B cell (primary cell): ENCODE measurements around the gene ABCA7.

ENCODE experiments used
- EZH2 ChIP-seq: IDR thresholded peaks from 2 replicates; pipeline ENCODE4 v1.6.1; 2012; ENCODE audit warnings: borderline replicate concordance, low read depth, mild to moderate bottlenecking, moderate library complexity, low read length; ENCODE audit not compliant: insufficient read depth, poor library complexity, severe bottlenecking
- TF ChIP-seq, protein P1 (sequence below): fragments of 200-600 bp; IDR thresholded peaks from one replicate; pipeline ENCODE4 v1.8.0; 2022; ENCODE audit warnings: antibody characterized with exemption, mild to moderate bottlenecking

DNA sequence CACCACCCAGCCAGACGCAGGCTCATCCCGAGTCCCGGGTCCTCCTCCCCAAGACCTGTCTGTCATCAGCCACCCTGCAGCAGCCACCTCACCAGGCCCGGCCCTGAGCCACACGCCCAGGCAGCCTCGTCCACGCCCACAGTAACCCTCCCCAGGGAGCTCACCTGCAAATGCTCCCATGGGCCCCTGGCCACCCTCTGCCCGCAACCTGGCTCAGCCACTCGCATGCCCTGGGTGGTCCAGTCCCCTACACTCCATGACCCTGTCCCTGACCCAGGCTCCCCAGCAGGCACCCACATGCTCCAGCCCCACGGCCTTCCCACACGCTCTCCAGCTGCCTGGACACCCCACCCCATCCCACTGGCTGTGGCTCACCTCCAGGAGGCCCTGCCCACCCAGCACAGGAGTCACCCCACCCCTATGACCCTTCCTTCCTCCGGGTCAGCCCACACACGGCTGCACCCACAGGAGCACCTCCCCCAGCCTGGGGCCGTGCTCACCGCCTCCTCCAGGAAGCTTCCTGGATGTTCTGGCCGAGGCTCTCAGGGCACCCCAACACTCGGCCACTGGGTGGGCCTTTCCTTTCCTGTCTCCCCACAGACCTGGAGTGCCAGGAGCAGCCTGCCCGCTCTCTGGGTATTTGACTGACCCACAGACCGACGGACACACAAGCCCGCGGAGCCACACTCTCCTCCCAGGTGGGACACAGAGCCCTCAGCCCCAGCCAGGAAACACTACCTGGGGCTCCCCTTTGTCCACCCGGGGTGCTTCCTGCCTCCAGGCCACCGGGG, 22.6 kb upstream of the ABCA7 start:
- TF ChIP-seq, protein P1, sequence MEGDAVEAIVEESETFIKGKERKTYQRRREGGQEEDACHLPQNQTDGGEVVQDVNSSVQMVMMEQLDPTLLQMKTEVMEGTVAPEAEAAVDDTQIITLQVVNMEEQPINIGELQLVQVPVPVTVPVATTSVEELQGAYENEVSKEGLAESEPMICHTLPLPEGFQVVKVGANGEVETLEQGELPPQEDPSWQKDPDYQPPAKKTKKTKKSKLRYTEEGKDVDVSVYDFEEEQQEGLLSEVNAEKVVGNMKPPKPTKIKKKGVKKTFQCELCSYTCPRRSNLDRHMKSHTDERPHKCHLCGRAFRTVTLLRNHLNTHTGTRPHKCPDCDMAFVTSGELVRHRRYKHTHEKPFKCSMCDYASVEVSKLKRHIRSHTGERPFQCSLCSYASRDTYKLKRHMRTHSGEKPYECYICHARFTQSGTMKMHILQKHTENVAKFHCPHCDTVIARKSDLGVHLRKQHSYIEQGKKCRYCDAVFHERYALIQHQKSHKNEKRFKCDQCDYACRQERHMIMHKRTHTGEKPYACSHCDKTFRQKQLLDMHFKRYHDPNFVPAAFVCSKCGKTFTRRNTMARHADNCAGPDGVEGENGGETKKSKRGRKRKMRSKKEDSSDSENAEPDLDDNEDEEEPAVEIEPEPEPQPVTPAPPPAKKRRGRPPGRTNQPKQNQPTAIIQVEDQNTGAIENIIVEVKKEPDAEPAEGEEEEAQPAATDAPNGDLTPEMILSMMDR: no peak
- TF ChIP-seq EZH2: no peak
